SH-SY5Y (cell line): ENCODE results near the gene GRIP1.

Source experiments
- GATA2 ChIP-seq: IDR thresholded peaks from 2 replicates; pipeline ENCODE4 v1.6.1; 2011; ENCODE audit warnings: mild to moderate bottlenecking, low read depth, low read length
- GATA3 ChIP-seq: IDR thresholded peaks from 2 replicates; pipeline ENCODE4 v1.6.1; 2011; ENCODE audit warnings: low read depth, mild to moderate bottlenecking, low read length, moderate library complexity

The GRIP1 gene

GRCh38 chr12:66647034-66647691, 31.7 kb downstream of the GRIP1 start:
- no peak for TF ChIP-seq GATA2
- TF ChIP-seq GATA3, result no peak

- TF ChIP-seq GATA3, result no peak
Measured at GRCh38 chr12:66644151-66644550, 34.7 kb downstream of the GRIP1 start.

GRCh38 chr12:66640691-66641460, 38.0 kb downstream of the GRIP1 start:
- TF ChIP-seq GATA3, result no peak
- TF ChIP-seq GATA2, result no peak

- TF ChIP-seq GATA2, result no peak
- TF ChIP-seq GATA3, result no peak
Measured at GRCh38 chr12:66638666-66639065, 40.2 kb downstream of the GRIP1 start.

GRCh38 chr12:66637699-66638301, 41.1 kb downstream of the GRIP1 start:
- no peak for TF ChIP-seq GATA3
- no peak for TF ChIP-seq GATA2

- TF ChIP-seq GATA2, result no peak
- no peak for TF ChIP-seq GATA3
Measured at GRCh38 chr12:66636771-66637170, 42.1 kb downstream of the GRIP1 start.

- TF ChIP-seq GATA3 (no peak), GATA2 (no peak)
Measured at GRCh38 chr12:66633676-66634075, 45.2 kb downstream of the GRIP1 start.

GRCh38 chr12:66629138-66629870, 49.6 kb downstream of the GRIP1 start:
- TF ChIP-seq GATA2 (no peak), GATA3 (no peak)

- TF ChIP-seq GATA2 (no peak), GATA3 (no peak)
Measured at GRCh38 chr12:66627988-66628317, 50.9 kb downstream of the GRIP1 start.

GRCh38 chr12:66627270-66627987, 51.4 kb downstream of the GRIP1 start:
- no peak for TF ChIP-seq GATA3
- TF ChIP-seq GATA2, result no peak

- TF ChIP-seq GATA2 (no peak), GATA3 (no peak)
Measured at GRCh38 chr12:66624806-66625205, 54.1 kb downstream of the GRIP1 start.

GRCh38 chr12:66623455-66623854, 55.4 kb downstream of the GRIP1 start:
- TF ChIP-seq GATA2, result no peak
- TF ChIP-seq GATA3, result no peak

- TF ChIP-seq GATA2, result no peak
- no peak for TF ChIP-seq GATA3
Measured at GRCh38 chr12:66620688-66621087, 58.2 kb downstream of the GRIP1 start.

GRCh38 chr12:66620026-66620425, 58.9 kb downstream of the GRIP1 start:
- TF ChIP-seq GATA3 (no peak), GATA2 (no peak)
